Mesenchymal stem cell (in vitro differentiated cells and primary cell): ENCODE data around the gene LRRFIP2.

ENCODE experiments used
- DNase-seq: peaks from one replicate; pipeline ENCODE4 v3.0.0-alpha.2; 2013
- H2AFZ ChIP-seq: one replicate; pipeline ENCODE4 v1.6.1; 2013; ENCODE audit warnings: low read depth, mild to moderate bottlenecking, control low read depth, inconsistent platforms, low read length, moderate library complexity
- H2AK5ac ChIP-seq: 2 replicates; pipeline ENCODE4 v1.6.1; 2013; ENCODE audit warnings: low read length, moderate library complexity, mild to moderate bottlenecking, inconsistent platforms; ENCODE audit not compliant: severe bottlenecking
- H2BK120ac ChIP-seq: one replicate; pipeline ENCODE4 v1.6.1; 2013; ENCODE audit warnings: low read depth, mild to moderate bottlenecking, inconsistent platforms, low read length, moderate library complexity
- H2BK12ac ChIP-seq, 2 experiments: one replicate each; pipeline ENCODE4 v1.6.1; 2013; ENCODE audit warnings: inconsistent platforms in 2 of 2, low read length in 2 of 2, mild to moderate bottlenecking in 2 of 2, moderate library complexity in 2 of 2, control low read depth in 1 of 2
- H2BK15ac ChIP-seq: one replicate; pipeline ENCODE4 v1.6.1; 2013; ENCODE audit warnings: mild to moderate bottlenecking, low read depth, inconsistent platforms; ENCODE audit not compliant: poor library complexity, severe bottlenecking
- H2BK5ac ChIP-seq: 2 replicates; pipeline ENCODE4 v1.6.1; 2013; ENCODE audit warnings: low read depth, mild to moderate bottlenecking, low read length, control low read depth, inconsistent platforms; ENCODE audit not compliant: poor library complexity, severe bottlenecking
- H3K14ac ChIP-seq, 2 experiments: one replicate each; pipeline ENCODE4 v1.6.1; 2013; ENCODE audit warnings: inconsistent platforms in 2 of 2, low read length in 2 of 2, control low read depth in 1 of 2, mild to moderate bottlenecking in 1 of 2, moderate library complexity in 1 of 2
- H3K18ac ChIP-seq, 2 experiments: one replicate each; pipeline ENCODE4 v1.6.1; 2013; ENCODE audit warnings: inconsistent platforms in 2 of 2, low read length in 2 of 2, control low read depth in 1 of 2, low read depth in 1 of 2, mild to moderate bottlenecking in 1 of 2
- H3K23ac ChIP-seq, 2 experiments: one replicate each; pipeline ENCODE4 v1.6.1; 2013; ENCODE audit warnings: inconsistent platforms in 2 of 2, low read length in 2 of 2, mild to moderate bottlenecking in 2 of 2, moderate library complexity in 2 of 2, control low read depth in 1 of 2
- H3K27ac ChIP-seq: 2 replicates; pipeline ENCODE4 v1.5.1; 2013; ENCODE audit warnings: mild to moderate bottlenecking, moderate library complexity, low read length, control low read depth, inconsistent platforms; ENCODE audit not compliant: poor library complexity, severe bottlenecking
- H3K27me3 ChIP-seq, 2 experiments: 2 replicates each; pipeline versions ENCODE4 v1.6.1 to v1.7.0; 2013; ENCODE audit warnings: low read length in 2 of 2, mild to moderate bottlenecking in 2 of 2, moderate library complexity in 2 of 2, control low read depth in 1 of 2, inconsistent platforms in 1 of 2; ENCODE audit not compliant: control insufficient read depth in 1 of 2, insufficient read depth in 1 of 2
- H3K36me3 ChIP-seq, 2 experiments: 2 replicates each; pipeline versions ENCODE4 v1.6.1 to v1.7.0; 2013; ENCODE audit warnings: low read length in 2 of 2, control low read depth in 1 of 2, inconsistent platforms in 1 of 2, low read depth in 1 of 2, mild to moderate bottlenecking in 1 of 2; ENCODE audit not compliant: insufficient read depth in 2 of 2, control insufficient read depth in 1 of 2
- H3K4ac ChIP-seq, 2 experiments: one replicate each; pipeline ENCODE4 v1.6.1; 2013; ENCODE audit warnings: inconsistent platforms in 2 of 2, low read length in 2 of 2, mild to moderate bottlenecking in 2 of 2, moderate library complexity in 2 of 2, control low read depth in 1 of 2, low read depth in 1 of 2
- H3K4me1 ChIP-seq: 2 replicates; pipeline ENCODE4 v1.6.1; 2013; ENCODE audit warnings: low read depth, low read length, control low read depth; ENCODE audit not compliant: control insufficient read depth, insufficient read depth
- H3K4me2 ChIP-seq: 2 replicates; pipeline ENCODE4 v1.6.1; 2013; ENCODE audit warnings: low read length, mild to moderate bottlenecking, inconsistent platforms; ENCODE audit not compliant: poor library complexity, severe bottlenecking
- H3K4me3 ChIP-seq, 2 experiments: 2 replicates each; pipeline versions ENCODE4 v1.5.1 to v1.7.0; 2013; ENCODE audit warnings: low read length in 2 of 2, mild to moderate bottlenecking in 2 of 2, control low read depth in 1 of 2, low read depth in 1 of 2; ENCODE audit not compliant: insufficient read depth in 1 of 2
- H3K79me1 ChIP-seq: replicated peaks from 2 replicates; pipeline ENCODE4 v1.6.1; 2013; ENCODE audit warnings: mild to moderate bottlenecking, control low read depth, low read length, inconsistent platforms; ENCODE audit not compliant: poor library complexity, severe bottlenecking
- H3K9ac ChIP-seq: 2 replicates; pipeline ENCODE4 v1.7.0; 2013; ENCODE audit warnings: mild to moderate bottlenecking, low read length, moderate library complexity
- H3K9me3 ChIP-seq: 2 replicates; pipeline ENCODE4 v1.7.0; 2013; ENCODE audit warnings: mild to moderate bottlenecking, low read length; ENCODE audit not compliant: control insufficient read depth
- H4K8ac ChIP-seq: one replicate; pipeline ENCODE4 v1.6.1; 2013; ENCODE audit warnings: inconsistent platforms, mild to moderate bottlenecking, low read length, moderate library complexity
- H4K91ac ChIP-seq: one replicate; pipeline ENCODE4 v1.6.1; 2013; ENCODE audit warnings: mild to moderate bottlenecking, low read length, inconsistent platforms
- WGBS: methylation state at CpG from one replicate; pipeline ENCODE4 v1.1.7; 2013; ENCODE audit warnings: mixed read lengths; 5-methylcytosine and 5-hydroxymethylcytosine counted together

LRRFIP2 gene

GRCh38 chr3:37082317-37082716, 92.1 kb downstream of the LRRFIP2 start:
- Histone ChIP-seq H3K79me1 (peaks cover 8% of the 10 kb centered on the region), H3K4me2 (no peak overlapping the region), H3K4me1 (peaks cover 2% of the 10 kb centered on the region), H3K4ac (no peak overlapping the region), H3K9ac (no peak overlapping the region), H3K36me3 (peaks cover 6 to 84% of the 10 kb centered on the region in 2 experiments), H3K23ac (no peak overlapping the region), H3K14ac (no peak overlapping the region), H2BK12ac (no peak overlapping the region), H2AFZ (no peak overlapping the region), H3K27me3 (no peaks in the 10 kb centered on the region), H3K9me3 (no peaks in the 10 kb centered on the region), H2BK5ac (no peak overlapping the region), H4K8ac (no peak overlapping the region), H3K4me3 (no peak overlapping the region), H4K91ac (no peak overlapping the region), H3K18ac (no peak overlapping the region), H2AK5ac (no peak overlapping the region), H2BK120ac (no peak overlapping the region), H3K27ac (no peak overlapping the region), H2BK15ac (no peak overlapping the region)
- WGBS = 49% methylated on average over 2 of the region's 3 CpGs
- no peak for DNase-seq

- no peak overlapping the region for H3K14ac ChIP-seq
- no peak overlapping the region for H2BK15ac ChIP-seq
- no peak overlapping the region for H4K91ac ChIP-seq
- H2BK12ac ChIP-seq = no peak overlapping the region
- H3K27me3 ChIP-seq = no peaks in the 10 kb centered on the region
- H2BK5ac ChIP-seq = no peak overlapping the region
- no CpG with 5 or more reads among the region's 1 CpG for whole genome bisulfite sequencing
- H3K23ac ChIP-seq = no peak overlapping the region
- H3K27ac ChIP-seq = no peak overlapping the region
- no peak overlapping the region for H2BK120ac ChIP-seq
- H4K8ac ChIP-seq = no peak overlapping the region
- H2AFZ ChIP-seq = no peak overlapping the region
- no peak overlapping the region for H3K4me3 ChIP-seq
- no peak overlapping the region for H3K9ac ChIP-seq
- H2AK5ac ChIP-seq = no peak overlapping the region
- no peaks in the 10 kb centered on the region for H3K9me3 ChIP-seq
- DNase-seq = no peak
- no peaks in the 10 kb centered on the region for H3K4me1 ChIP-seq
- H3K18ac ChIP-seq = no peak overlapping the region
- no peak overlapping the region for H3K4me2 ChIP-seq
- peaks cover 10% of the 10 kb centered on the region for H3K79me1 ChIP-seq
- H3K4ac ChIP-seq = no peak overlapping the region
- H3K36me3 ChIP-seq = peaks cover 8 to 60% of the 10 kb centered on the region in 2 experiments
These were observed 98.4 kb downstream of the LRRFIP2 start for GRCh38 chr3:37075955-37076354.

GRCh38 chr3:37074178-37074577, 100.2 kb downstream of the LRRFIP2 start:
- H3K23ac ChIP-seq = no peak overlapping the region
- no peak overlapping the region for H2BK120ac ChIP-seq
- H3K4me1 ChIP-seq = no peaks in the 10 kb centered on the region
- no peak overlapping the region for H3K4me3 ChIP-seq
- no peak overlapping the region for H2AK5ac ChIP-seq
- no peak overlapping the region for H2BK12ac ChIP-seq
- no peak overlapping the region for H4K8ac ChIP-seq
- peak overlapping the region; percentile 83 for H3K27ac ChIP-seq
- peaks cover 13 to 55% of the 10 kb centered on the region in 2 experiments for H3K36me3 ChIP-seq
- H3K79me1 ChIP-seq = peaks cover 11% of the 10 kb centered on the region
- no peak overlapping the region for H3K18ac ChIP-seq
- H3K14ac ChIP-seq = no peak overlapping the region
- peak overlapping the region; percentile 14 for H3K9ac ChIP-seq
- peak; percentile 70 for DNase-seq
- H2BK5ac ChIP-seq = no peak overlapping the region
- no peak overlapping the region for H2BK15ac ChIP-seq
- no peaks in the 10 kb centered on the region for H3K27me3 ChIP-seq
- no peak overlapping the region for H3K4ac ChIP-seq
- no peak overlapping the region for H4K91ac ChIP-seq
- no peak overlapping the region for H3K4me2 ChIP-seq
- H2AFZ ChIP-seq = no peak overlapping the region
- WGBS = 30% methylated on average over 3 of the region's 3 CpGs
- no peaks in the 10 kb centered on the region for H3K9me3 ChIP-seq

DNA sequence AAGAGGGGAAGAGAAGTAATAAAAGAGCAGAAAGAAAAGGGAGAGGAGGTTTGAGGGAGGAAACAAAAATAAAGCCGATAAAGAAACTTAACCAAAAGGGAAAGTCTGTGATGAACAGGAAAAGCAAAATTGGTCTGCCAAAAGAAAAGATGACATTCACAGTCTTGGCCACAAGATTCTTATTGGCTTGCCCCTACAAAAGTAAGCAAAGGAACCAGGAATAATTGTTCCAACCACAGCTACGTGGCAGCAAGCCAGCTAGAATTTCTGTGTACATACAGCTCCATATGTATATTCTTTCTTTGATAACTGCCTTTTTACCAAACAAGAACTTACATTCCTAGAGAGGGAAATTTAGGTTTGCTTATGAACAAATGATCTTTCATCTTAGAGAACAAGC, 101.5 kb downstream of the LRRFIP2 start:
- Histone ChIP-seq H2AFZ (no peak overlapping the region), H3K18ac (no peak overlapping the region), H3K27me3 (no peaks in the 10 kb centered on the region), H3K27ac (peak overlapping the region; percentile 66), H2BK120ac (no peak overlapping the region), H3K23ac (no peak overlapping the region), H3K36me3 (peaks cover 13 to 56% of the 10 kb centered on the region in 2 experiments), H3K9ac (peak overlapping the region; percentile 40), H2BK15ac (no peak overlapping the region), H3K14ac (no peak overlapping the region), H3K9me3 (no peaks in the 10 kb centered on the region), H3K4ac (no peak overlapping the region), H3K4me1 (no peaks in the 10 kb centered on the region), H2AK5ac (no peak overlapping the region), H4K91ac (no peak overlapping the region), H3K79me1 (peaks cover 9% of the 10 kb centered on the region), H3K4me3 (peak overlapping the region in 1 of 2 experiments; percentile 15), H3K4me2 (peak overlapping the region; percentile 29), H2BK5ac (no peak overlapping the region), H2BK12ac (no peak overlapping the region), H4K8ac (no peak overlapping the region)
- 11% methylated on average over 2 of the region's 2 CpGs for WGBS
- DNase-seq = peak; percentile 80
